Stimulated activated naive CD8-positive, alpha-beta T cell treated with anti-CD3 and anti-CD28 coated beads, Interleukin-15, Interleukin-2, amounts not matched to agents 100 U/mL and 50 U/mL, for 24 hours (primary cell): ENCODE data around the gene TEX10.
"Not testable (repeated sequence)": the region's sequence is repeated elsewhere in the genome, so short reads cannot be mapped to it uniquely, and the experiment has no call there.

Source experiments
- ATAC-seq: fragments of 150-1000 bp; cut with Tn5 transposase; one replicate; pipeline ENCODE4 v1.10.0; 2021
- DNase-seq: peaks from one replicate; pipeline ENCODE4 v3.0.0; 2021

TEX10 gene

DNA sequence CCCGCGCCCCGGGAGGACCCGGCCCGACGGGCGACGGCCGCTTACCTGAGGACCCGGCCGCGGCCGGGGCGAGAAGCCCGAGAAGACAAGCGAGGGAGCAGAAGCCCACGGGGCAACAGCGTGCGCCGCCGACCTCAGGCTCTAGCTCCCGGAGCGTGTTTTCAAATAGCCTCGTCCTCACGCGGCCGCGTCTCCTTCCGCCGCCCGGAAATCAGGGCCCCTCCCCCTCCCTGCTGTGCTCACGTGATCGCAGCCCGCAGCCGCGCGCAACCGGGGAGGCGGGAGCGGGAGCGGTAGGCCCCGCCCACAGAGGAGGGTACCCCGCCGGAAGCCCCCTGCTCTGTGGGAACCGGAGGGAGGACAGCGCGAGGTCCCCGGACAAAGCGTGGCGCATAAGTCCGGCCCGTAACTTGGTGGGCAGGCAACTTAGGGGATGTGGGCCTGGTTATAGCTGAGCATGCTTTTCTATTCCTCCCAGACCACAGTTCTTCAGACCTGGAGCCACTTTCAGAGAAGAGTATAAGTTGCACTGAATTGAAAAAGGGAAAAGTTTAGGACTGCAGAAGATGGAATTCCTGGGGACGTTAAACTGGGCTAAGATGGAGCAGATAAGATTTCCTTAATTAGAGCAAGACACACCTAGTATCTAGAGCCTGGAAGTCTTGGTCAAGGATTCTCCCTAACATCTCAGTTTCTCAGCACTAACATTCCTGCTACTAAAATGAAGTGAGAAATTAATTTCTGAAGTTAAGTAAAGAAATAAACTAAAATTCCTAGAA, at the start of gene TEX10:
Gene TEX10 (minus strand): TSS at position 216 of the 779 bp plus-strand sequence. CDS start 3,579 bp downstream, outside the sequence.
- ATAC-seq: peak; percentile 91

GRCh38 chr9:100401042-100401441, 48.3 kb upstream of the TEX10 start:
- ATAC-seq (no peak), DNase-seq (no peak)

More for the DNA sequence above, at the start of gene TEX10:
- DNase-seq: peak; percentile 93

GRCh38 chr9:100397529-100398266, 45.0 kb upstream of the TEX10 start:
- DNase-seq (no peak), ATAC-seq (no peak)

DNA sequence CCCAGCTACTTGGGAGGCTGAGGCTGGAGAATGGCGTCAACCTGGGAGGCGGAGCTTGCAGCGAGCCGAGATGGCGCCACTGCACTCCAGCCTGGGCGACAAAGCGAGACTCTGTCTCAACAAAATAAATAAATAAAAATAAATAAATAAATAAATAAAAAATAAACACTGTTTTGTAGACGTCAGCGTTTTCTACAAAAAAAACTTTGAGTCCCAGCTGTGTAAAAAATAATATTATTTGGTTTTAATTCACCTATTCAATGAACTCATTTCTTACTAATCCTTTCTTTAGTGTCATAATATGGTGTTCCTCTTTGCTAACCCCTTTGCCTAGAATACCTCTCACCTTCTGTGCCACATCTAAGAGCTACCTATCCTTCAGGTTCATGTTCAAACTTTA, 44.0 kb upstream of the TEX10 start:
- ATAC-seq: no peak
- no peak for DNase-seq

GRCh38 chr9:100394816-100395215, 42.1 kb upstream of the TEX10 start:
- DNase-seq: no peak
- ATAC-seq: no peak

DNA sequence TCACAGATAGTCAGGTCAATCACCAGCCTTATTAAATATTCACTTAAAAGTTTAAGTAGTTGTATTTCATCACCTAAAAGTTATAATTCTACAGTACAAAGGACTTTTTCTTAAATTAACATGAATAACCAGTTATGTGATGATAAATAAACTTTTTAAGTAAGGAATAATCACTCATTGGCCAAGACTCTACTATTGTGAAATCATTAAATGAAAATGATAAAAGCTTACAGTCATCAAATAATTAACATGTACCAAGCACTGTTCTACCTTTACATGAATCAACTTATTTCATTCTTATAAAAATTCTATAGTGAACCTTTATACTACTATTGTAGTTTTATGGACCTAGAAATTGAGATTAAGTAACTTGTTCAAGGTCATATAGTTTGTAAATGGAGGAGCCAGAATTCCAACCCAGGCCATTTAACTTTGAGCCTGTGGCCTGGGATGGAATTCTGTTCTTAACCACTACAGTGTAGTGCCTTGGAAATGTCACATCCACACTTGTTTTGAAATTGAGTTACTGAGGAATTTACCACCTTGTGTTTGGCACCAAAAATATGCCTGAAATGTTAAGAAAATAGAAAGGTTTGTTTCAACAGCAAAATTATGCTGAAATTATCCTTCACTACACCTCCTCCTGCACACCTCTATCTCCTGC, 41.4 kb upstream of the TEX10 start:
- no peak for ATAC-seq
- no peak for DNase-seq

DNA sequence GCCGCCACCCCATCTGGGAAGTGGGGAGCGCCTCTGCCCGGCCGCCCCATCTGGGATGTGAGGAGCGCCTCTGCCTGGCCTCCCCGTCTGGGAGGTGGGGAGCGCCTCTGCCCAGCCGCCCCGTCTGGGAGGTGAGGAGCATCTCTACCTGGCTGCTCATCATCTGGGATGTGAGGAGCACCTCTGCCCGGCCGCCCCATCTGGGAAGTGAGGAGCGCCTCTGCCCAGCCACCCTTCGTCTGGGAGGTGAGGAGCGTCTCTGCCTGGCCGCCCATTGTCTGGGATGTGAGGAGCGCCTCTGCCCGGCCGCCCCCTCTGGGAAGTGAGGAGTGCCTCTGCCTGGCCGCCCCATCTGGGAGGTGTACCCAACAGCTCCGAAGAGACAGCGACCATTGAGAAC, 40.2 kb upstream of the TEX10 start:
- not testable (repeated sequence) for ATAC-seq, DNase-seq

DNA sequence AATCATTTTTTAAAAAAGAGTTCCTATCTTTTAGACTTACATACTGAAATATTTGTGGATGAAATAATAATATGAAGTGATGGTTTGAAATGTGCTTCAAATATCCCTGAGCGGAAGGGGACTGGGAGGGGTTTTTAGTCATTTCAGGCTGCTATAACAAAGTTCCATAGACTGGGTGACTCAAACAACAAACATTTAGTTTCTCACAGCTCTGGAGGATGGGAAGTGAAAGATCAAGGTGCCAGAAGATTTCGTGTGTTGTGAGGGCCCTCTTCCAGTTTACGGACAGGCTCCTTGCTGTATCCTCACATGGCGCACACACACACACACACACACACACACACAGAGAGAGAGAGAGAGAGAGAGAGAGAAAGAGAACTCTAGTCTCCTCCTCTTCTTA, 27.1 kb upstream of the TEX10 start:
- ATAC-seq (no peak), DNase-seq (no peak)

DNA sequence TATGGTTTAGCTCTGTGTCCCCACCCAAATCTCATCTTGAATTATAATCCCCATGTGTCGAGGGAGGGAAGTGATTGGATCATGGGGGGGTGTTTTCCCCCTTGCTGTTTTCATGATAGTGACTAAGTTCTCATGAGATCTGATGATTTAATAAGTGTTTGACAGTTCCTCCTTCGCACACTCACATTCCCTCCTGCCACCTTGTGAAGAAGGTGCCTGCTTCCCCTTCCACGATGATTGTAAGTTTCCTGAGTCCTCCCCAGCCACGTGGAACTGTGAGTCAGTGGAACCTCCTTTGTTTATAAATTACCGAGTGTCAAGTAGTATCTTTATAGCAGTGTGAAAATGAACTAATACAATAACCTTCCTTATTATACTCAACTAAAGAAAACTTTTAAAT, 24.3 kb upstream of the TEX10 start:
- ATAC-seq (no peak), DNase-seq (no peak)

DNA sequence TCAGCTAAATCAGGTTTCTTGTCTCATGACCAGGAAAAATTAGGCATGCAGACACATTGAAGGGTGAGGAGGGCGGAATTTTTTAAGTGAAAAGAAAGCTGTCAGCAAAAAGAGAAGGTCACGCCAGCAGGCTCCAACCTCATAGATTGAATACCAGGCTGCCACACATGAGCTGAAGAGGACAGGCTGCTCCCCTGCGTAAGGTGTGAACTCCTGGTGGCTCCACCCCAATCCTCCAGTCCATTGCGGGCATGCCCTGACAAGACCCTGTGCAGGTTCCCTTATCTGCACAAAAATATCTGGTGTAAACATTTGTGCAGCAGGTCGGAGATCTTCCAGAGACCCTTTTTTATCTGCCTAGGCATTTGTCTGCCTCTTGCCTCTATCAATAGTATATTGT, 22.9 kb upstream of the TEX10 start:
- ATAC-seq (no peak), DNase-seq (no peak)

GRCh38 chr9:100372648-100373047, 19.9 kb upstream of the TEX10 start:
- DNase-seq (no peak), ATAC-seq (no peak)

- DNase-seq: no peak
- ATAC-seq: no peak
Measured at GRCh38 chr9:100370064-100370723, 17.5 kb upstream of the TEX10 start.

DNA sequence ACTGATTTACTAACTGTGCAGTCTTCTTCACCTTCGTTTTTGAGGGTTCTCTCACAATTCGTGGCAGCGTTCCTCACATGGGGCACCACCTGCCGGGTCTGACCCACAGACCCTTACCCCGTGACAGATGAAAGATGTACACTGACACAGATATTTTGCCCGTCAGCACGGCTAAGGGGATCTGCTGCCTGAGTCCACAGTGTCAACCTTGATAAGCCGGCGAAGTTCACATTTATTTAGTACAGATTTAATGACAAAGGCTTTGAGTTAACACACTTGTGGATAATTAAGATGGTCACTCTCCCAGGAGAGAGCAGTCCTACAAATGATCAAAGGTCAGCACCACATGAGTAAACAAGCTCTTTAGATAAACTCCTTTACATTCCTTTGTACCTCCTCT, 15.9 kb upstream of the TEX10 start:
- DNase-seq (no peak), ATAC-seq (no peak)

DNA sequence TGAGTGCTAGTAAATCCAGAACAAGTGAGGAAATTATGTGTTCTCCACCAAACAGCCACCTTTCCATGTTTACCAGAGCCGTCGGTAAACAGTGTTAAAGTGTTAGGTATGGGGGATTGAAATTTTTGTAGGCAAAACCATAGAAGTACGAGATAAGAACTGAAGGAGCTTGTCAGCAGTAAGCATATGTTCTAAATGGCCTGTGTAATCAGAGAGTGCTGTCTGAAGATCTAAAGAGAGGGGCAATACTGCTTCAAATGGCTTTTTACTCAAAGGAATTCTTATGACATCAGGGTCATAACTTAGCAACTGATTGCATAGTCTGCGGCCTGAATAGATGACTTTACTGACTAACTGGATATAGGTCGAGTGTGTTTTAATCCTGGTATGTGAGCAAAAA, 13.4 kb upstream of the TEX10 start:
- no peak for DNase-seq
- ATAC-seq: no peak

DNA sequence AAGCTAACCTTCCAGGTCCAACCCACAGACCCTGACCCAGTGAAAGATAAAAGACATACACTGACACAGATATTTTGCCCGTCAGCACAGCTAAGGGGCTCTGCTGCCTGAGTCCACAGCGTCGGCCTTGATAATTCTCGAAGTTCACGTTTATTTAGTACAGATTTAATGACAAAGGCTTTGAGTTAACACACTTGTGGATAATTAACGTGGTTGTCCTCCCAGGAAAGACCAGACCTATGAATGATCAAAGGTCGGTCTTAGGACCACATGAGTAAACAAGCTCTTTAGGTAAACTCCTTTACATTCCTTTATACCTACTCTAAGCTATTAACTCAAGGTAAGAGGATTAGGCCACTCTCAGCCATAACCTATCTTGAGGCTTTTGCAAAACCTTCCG, 11.3 kb upstream of the TEX10 start:
- DNase-seq (no peak), ATAC-seq (no peak)

DNA sequence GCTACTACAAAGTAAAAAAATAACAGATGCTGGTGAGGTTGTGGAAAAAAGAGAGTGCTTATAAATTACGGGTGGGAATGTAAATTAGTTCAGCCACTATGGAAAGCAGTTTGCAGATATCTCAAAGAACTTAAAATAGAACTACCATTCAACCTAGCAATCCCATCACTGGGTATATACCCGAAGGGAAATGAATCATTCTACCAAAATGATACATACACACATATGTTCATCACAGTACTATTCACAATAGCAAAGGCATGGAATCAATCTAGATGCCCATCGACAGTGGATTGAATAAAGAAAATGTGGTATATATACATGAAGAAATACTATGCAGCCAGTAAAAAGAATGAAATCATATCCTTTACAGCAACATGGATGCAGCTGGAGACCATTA, 6.3 kb upstream of the TEX10 start:
- ATAC-seq: no peak

DNA sequence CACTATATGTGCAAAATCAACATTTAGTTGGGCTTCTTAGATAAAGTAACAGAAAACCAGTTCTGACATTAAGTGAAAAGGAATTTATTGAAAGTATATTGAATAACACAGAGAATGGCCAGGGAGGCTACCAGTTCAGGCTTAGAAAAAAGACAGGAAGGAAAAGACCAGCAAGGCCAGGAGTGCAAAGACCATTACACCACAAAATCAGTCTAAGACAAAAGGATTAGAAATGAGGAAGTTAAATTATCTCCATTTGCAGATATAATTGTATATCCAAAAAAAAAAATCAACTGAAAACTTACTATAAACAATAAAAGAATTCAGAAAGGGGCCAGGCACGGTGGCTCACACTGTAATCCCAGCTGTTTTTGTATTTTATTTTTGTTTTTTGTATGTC, 4.8 kb upstream of the TEX10 start:
- ATAC-seq: no peak
- DNase-seq: no peak

More for the DNA sequence above, 6.3 kb upstream of the TEX10 start:
- no peak for DNase-seq

GRCh38 chr9:100355561-100355960, 2.8 kb upstream of the TEX10 start:
- DNase-seq (no peak), ATAC-seq (no peak)

GRCh38 chr9:100354121-100354800, 1.5 kb upstream of the TEX10 start:
- ATAC-seq: no peak
- DNase-seq: no peak

DNA sequence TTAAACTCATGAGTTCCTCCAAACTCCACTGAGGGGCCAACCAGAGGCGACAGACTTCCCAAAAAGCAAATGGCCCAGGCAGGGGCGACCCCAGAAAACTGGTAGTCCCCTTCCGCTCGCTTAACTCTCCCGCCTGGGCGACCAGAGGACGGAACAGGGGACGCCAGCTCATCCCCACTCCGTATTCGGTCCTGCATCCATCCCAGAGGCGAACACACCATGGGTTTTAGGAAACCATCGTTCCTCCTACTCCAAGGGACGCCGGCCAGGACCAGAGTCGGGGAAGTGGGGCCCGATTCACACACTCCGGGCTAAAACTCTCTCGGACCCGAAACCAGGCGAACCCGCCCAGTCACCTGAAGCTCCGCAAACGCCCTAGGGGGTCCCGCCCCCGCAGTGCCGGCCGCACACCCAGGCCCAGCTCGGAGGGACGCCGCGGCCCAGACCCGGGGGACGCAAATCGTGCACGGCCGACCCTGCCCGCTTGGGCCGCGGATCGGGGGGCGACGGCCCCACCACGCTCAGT, 478 bp downstream of the TEX10 start:
- DNase-seq: peak; percentile 49
- ATAC-seq: peak; percentile 40

DNA sequence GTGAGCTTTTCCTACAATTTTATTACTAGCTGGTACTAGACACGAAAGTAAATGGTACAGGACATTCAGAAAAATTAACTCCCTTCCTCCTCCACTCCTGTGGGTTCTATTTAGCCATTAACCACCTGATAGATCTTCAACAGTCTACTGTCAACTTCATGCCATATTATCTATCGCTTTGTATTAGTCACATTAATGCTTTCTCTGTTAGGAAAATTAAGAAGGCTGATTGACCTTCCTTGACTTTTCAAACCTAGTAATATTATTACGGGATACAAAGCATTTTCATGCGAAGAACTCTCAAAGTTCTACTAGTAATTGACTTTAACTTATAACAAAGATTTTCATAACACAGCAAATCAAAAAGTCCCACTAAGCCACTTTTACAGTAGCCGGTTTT, 1.2 kb downstream of the TEX10 start:
- ATAC-seq (no peak), DNase-seq (no peak)

GRCh38 chr9:100350188-100350587, 2.6 kb downstream of the TEX10 start:
- ATAC-seq (no peak), DNase-seq (no peak)
